GM10266 (cell line): ENCODE measurements around the gene ADORA1.

Source experiments
- DNase-seq: peaks from one replicate; pipeline ENCODE4 v3.0.0; 2012; ENCODE audit errors: extremely low spot score
- TF ChIP-seq, protein P1 (sequence below): IDR thresholded peaks from 2 replicates; pipeline ENCODE4 v1.5.1; 2012; ENCODE audit warnings: mild to moderate bottlenecking, low read depth; ENCODE audit not compliant: control insufficient read depth, insufficient read depth; ENCODE audit errors: missing control alignments

Gene ADORA1

DNA sequence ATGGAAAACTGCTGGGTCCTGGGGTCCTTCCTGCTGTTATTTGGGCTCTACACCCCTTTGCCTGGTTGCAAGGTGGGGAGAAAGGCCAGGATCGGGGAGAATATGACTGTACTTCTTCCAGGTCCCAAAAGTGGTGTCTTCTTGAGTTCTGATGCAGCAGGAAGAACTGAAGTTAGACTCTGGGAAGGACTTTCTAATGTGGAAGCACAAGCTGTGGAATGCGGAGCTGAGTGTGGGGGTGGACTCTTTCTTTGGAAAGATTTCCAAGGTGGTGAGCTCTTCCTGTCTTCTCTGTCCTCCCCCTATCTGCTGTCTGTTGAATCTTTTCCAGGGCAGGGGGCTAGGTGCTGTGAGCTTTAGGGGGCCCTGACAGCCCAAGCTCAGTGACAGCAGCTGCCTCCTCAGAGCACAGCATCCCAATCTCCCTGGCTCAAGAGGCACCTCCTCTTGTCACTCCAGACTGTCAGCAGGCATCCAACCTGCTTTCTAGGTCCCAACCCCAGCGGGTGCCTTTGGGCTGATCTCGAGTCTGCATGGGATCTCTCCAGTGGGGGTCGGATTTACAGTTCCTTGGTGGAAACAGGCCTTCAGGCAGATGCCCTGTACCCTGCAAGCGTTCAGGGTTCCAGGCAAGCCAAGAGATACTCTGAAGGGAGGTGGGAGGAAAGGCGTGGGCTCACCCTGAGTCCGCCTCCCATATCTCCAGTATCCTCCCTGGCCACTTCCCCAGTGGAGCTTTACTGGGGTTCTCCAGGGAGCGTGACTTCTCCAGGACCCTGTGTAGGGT is 23.2 kb downstream of the ADORA1 start:
- TF ChIP-seq, protein P1, sequence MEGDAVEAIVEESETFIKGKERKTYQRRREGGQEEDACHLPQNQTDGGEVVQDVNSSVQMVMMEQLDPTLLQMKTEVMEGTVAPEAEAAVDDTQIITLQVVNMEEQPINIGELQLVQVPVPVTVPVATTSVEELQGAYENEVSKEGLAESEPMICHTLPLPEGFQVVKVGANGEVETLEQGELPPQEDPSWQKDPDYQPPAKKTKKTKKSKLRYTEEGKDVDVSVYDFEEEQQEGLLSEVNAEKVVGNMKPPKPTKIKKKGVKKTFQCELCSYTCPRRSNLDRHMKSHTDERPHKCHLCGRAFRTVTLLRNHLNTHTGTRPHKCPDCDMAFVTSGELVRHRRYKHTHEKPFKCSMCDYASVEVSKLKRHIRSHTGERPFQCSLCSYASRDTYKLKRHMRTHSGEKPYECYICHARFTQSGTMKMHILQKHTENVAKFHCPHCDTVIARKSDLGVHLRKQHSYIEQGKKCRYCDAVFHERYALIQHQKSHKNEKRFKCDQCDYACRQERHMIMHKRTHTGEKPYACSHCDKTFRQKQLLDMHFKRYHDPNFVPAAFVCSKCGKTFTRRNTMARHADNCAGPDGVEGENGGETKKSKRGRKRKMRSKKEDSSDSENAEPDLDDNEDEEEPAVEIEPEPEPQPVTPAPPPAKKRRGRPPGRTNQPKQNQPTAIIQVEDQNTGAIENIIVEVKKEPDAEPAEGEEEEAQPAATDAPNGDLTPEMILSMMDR = no peak
- no peak for DNase-seq

DNA sequence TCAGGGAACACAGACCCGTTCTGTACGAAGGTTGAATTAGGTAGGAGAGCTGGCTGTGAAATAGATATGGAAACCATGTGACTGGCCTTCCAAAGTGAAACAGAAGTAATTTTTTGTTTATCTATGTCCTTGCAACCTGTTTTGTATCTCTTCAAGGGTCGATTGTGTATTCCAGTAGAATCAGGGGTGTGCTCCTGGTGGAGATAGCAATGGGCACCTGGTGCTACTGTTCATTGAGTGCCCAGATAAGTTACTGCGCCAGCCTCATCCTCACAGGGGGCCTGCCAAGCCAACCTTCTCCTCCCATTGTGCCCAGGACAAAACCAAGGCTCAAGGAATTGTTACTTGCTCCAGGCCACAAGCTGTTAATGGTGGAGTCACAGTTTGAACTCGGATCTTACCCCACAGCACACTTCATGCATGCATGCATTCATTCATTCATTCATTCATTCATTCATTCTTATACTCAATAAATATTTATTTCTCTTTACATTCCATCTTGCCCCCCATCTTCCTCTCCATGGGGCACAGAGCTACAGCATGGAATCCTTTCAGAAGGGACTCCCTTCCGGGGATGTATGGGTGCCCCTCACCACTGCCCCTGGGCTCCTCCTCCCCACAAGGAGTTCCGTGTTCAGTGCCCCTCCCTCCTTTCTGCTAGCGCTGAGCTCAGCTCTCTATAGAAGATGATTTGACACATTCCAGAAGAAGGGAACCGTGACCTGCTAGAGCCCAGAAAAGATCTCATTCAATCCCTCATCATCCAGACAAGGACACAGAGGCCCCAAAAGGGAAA is 24.0 kb downstream of the ADORA1 start:
- DNase-seq = no peak

DNA sequence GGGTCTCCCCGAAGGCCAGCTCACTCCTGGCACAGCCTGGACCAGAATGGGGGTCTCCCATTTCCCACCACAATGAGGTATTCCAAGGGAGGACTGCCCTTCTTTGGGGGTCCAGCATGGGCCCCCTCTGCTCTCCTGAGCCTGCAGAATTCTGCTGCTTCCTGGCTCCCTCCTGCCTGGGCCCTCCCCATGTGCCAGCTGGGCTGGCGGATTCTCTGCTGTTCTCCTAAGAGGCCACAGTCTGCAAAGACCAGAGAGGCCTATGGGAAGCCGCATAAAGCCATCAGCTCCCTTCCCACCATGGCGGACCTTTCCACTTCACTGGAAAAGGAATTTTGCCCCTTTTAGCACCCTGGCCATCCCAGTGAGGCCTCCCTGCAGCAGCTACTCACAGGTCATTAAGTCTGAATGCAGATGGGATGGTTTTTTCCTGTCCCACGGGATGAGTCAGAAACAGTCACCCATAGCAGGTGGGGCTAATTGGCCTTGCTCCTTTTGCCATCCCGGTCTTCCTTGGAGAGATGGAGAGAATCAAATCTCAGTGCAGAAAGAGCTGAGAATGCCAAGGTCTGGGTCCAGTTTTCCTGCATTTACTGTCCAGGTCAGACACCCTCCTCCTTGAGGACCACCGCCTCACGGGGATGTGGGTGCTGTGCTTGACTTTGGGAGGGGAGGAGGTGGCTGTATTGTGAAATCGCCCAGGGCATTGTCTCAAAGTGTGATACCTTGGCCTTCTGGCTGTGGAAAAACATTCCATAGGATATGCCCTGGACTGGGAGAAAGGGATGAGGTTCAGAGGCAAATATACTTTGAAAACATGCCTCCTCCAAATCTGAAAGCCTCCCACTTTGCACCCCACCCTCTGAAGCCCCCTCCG is 24.9 kb downstream of the ADORA1 start:
- TF ChIP-seq, protein P1 = no peak
- DNase-seq = no peak

More for the DNA sequence above, 24.0 kb downstream of the ADORA1 start:
- TF ChIP-seq, protein P1 = no peak

DNA sequence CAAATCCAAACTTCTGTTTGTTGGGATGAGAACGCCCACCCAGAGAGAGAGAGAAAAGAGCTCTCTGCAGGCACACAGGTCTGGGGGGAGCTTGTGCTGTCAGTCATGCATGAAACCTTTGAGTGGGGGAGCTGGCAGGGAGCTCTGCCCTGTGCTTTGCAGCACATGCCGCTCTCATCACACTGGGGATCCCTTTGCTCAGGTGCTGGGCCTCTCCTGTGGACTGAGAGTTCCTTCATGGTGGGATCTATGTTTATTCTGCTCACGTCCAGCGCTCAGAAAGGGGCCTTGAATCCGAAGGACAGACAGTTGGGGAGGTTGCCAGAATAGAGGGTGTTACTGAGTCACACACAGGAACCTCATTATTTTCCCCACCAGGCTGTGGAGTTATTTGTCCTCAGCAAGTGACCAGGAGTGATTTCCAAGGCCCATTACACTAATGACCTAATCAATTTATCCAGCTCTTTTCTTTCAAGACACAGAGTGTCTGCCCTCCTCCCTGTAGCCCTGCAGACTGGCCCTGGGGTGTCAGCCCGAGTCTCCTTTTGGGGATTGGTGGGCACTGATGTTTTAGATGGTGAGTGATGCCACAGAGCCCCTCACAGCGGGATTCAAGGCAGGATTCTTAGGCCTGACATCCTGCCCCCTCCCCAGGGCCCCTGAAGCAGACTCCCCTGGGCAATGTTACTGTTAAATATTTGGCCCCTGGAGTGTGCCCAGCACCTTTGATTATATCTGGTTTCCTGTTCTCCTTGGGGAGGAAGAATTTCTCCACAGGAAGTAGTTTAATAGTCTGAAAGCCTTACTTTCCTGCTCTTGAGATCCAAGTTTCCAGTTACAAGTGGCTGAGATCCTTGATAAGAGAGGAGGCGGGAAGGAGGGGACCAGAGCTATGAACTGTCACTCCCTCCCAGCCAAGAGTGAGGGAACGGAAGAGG is 25.8 kb downstream of the ADORA1 start:
- no peak for DNase-seq
- TF ChIP-seq, protein P1 = no peak

DNA sequence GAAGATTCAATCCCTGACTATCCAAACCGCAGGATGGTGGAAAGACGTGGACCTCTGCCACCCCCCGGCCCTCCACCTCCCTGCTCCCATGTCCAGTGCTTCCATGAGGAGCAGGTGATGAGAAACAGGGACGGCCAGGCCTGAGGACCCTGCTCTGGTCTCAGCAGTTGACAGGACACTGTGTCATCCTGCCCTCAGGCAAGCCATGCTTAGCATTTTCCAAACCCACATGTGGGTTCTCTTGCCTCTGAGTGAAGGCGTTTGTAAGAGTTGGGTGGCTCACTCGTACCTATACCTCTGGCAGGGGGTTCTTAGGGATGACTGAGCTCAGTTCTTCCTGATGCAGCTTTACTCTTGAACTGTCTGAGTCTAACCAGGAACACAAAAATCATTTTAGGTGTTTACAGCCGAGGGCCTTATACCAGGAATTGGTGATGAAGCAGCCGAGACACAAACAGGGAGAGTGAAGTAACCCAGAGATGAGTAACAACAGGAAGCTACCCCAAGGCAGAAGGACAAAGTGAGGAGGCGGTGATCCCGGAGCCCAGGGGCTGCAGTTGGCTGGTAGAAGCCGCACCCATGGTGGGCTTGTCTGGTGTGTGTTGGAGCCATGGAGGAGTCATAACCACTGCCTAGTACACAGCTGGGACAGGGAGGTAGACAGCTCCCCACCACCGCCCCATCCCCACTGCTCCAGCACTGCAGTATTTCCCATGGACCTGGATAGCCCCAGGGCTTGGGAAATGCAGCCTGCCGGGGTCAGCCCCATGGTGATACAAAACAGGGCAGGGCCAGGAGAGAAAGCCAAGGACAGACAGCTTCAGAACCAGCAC is 26.7 kb downstream of the ADORA1 start:
- DNase-seq = no peak
- TF ChIP-seq, protein P1 = no peak
